Stimulated activated CD4-positive, alpha-beta T cell treated with anti-CD3 and anti-CD28 coated beads, Interleukin-4, amount 100 ng/mL, for 4 hours (primary cell): ENCODE results near the gene USP17L27.
A peak's percentile ranks its signal among the peaks of the same experiment; 100 is the strongest.
"Not testable (repeated sequence)": the region's sequence is repeated elsewhere in the genome, so short reads cannot be mapped to it uniquely, and the experiment has no call there.

Experiments
- DNase-seq, 2 experiments: peaks; one replicate each; pipeline ENCODE4 v3.0.0-alpha.2; 2020

Gene USP17L27, protein sequence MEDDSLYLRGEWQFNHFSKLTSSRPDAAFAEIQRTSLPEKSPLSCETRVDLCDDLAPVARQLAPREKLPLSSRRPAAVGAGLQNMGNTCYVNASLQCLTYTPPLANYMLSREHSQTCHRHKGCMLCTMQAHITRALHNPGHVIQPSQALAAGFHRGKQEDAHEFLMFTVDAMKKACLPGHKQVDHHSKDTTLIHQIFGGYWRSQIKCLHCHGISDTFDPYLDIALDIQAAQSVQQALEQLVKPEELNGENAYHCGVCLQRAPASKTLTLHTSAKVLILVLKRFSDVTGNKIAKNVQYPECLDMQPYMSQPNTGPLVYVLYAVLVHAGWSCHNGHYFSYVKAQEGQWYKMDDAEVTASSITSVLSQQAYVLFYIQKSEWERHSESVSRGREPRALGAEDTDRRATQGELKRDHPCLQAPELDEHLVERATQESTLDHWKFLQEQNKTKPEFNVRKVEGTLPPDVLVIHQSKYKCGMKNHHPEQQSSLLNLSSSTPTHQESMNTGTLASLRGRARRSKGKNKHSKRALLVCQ

DNA sequence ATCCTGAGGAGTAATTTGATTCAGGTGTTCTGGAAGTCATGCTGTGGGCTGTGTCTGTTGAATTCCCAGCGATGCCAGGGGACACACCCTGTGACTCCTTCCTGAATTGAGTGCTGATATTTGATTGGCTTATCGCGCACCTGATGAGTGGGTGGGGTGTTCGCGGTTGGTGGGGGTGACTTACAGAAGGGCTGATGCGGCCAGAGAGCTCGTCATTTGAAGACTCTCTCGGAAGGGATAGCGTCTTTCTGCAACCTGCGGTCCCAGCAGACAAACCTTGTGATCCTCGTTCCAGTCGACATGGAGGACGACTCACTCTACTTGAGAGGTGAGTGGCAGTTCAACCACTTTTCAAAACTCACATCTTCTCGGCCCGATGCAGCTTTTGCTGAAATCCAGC lies at the start of gene USP17L27:
Gene USP17L27 (plus strand): TSS at position 301 of the 400 bp plus-strand sequence. CDS start 0 bp downstream, at position 301.
- not testable (repeated sequence) for DNase-seq

DNA sequence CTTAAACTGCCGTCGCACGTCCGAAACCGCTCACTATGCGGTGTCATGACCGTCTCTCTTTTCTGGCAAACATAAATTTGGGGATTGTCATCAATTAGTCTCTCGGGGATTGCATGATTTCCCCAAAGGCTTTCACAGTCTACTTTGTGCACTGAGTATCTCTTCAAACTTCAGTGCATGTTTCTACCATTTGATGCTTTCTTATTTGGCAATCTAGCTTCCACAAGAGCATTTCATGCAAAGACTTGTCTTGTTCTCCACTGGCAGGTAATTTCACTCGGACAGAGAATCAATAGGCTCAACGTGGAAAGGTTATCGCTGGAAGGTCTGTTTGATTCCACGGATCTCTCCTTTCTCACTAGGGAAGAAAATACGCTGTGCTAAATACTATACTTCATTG lies 19.8 kb upstream of the USP17L27 start:
- DNase-seq: not testable (repeated sequence)

DNA sequence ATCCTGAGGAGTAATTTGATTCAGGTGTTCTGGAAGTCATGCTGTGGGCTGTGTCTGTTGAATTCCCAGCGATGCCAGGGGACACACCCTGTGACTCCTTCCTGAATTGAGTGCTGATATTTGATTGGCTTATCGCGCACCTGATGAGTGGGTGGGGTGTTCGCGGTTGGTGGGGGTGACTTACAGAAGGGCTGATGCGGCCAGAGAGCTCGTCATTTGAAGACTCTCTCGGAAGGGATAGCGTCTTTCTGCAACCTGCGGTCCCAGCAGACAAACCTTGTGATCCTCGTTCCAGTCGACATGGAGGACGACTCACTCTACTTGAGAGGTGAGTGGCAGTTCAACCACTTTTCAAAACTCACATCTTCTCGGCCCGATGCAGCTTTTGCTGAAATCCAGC lies 19.1 kb upstream of the USP17L27 start, which contains the start of gene USP17L24:
Gene USP17L24 (plus strand): TSS at position 301 of the 400 bp plus-strand sequence. CDS start 0 bp downstream, at position 301.
- not testable (repeated sequence) for DNase-seq

DNA sequence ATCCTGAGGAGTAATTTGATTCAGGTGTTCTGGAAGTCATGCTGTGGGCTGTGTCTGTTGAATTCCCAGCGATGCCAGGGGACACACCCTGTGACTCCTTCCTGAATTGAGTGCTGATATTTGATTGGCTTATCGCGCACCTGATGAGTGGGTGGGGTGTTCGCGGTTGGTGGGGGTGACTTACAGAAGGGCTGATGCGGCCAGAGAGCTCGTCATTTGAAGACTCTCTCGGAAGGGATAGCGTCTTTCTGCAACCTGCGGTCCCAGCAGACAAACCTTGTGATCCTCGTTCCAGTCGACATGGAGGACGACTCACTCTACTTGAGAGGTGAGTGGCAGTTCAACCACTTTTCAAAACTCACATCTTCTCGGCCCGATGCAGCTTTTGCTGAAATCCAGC lies 14.3 kb upstream of the USP17L27 start, which contains the start of gene USP17L25:
Gene USP17L25 (plus strand): TSS at position 301 of the 400 bp plus-strand sequence. CDS start 0 bp downstream, at position 301.
- DNase-seq: not testable (repeated sequence)

DNA sequence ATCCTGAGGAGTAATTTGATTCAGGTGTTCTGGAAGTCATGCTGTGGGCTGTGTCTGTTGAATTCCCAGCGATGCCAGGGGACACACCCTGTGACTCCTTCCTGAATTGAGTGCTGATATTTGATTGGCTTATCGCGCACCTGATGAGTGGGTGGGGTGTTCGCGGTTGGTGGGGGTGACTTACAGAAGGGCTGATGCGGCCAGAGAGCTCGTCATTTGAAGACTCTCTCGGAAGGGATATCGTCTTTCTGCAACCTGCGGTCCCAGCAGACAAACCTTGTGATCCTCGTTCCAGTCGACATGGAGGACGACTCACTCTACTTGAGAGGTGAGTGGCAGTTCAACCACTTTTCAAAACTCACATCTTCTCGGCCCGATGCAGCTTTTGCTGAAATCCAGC lies 9.6 kb upstream of the USP17L27 start, which contains the start of gene USP17L26:
Gene USP17L26 (plus strand): TSS at position 301 of the 400 bp plus-strand sequence. CDS start 0 bp downstream, at position 301.
- DNase-seq: not testable (repeated sequence)

DNA sequence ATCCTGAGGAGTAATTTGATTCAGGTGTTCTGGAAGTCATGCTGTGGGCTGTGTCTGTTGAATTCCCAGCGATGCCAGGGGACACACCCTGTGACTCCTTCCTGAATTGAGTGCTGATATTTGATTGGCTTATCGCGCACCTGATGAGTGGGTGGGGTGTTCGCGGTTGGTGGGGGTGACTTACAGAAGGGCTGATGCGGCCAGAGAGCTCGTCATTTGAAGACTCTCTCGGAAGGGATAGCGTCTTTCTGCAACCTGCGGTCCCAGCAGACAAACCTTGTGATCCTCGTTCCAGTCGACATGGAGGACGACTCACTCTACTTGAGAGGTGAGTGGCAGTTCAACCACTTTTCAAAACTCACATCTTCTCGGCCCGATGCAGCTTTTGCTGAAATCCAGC lies 4.8 kb upstream of the USP17L27 start, which contains the start of gene USP17L5:
Gene USP17L5 (plus strand): TSS at position 301 of the 400 bp plus-strand sequence. CDS start 0 bp downstream, at position 301.
- not testable (repeated sequence) for DNase-seq

DNA sequence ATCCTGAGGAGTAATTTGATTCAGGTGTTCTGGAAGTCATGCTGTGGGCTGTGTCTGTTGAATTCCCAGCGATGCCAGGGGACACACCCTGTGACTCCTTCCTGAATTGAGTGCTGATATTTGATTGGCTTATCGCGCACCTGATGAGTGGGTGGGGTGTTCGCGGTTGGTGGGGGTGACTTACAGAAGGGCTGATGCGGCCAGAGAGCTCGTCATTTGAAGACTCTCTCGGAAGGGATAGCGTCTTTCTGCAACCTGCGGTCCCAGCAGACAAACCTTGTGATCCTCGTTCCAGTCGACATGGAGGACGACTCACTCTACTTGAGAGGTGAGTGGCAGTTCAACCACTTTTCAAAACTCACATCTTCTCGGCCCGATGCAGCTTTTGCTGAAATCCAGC lies 4.6 kb downstream of the USP17L27 start, which contains the start of gene USP17L28:
Gene USP17L28 (plus strand): TSS at position 301 of the 400 bp plus-strand sequence. CDS start 0 bp downstream, at position 301.
- DNase-seq: not testable (repeated sequence)

DNA sequence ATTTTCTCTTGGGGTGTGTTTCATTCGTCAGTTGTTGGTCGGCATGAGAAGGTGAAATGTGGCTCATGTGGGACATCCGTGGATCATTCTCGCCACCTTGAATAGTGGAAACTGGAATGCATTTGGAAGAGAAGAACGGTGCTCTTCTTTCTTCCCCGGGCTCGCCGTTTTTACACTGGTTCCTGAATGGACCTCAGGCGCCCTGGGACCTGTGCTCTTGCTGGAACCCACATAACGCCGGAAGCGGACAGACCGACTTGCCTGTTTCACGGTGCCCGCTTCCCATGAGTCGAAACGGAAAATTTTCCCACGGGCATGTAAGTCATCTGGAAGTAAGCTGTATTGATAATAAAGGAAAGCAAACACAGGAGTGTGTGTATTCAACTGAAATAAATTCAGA lies 6.9 kb downstream of the USP17L27 start:
- DNase-seq: not testable (repeated sequence)

DNA sequence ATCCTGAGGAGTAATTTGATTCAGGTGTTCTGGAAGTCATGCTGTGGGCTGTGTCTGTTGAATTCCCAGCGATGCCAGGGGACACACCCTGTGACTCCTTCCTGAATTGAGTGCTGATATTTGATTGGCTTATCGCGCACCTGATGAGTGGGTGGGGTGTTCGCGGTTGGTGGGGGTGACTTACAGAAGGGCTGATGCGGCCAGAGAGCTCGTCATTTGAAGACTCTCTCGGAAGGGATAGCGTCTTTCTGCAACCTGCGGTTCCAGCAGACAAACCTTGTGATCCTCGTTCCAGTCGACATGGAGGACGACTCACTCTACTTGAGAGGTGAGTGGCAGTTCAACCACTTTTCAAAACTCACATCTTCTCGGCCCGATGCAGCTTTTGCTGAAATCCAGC lies 9.4 kb downstream of the USP17L27 start, which contains the start of gene USP17L29:
Gene USP17L29 (plus strand): TSS at position 301 of the 400 bp plus-strand sequence. CDS start 0 bp downstream, at position 301.
- not testable (repeated sequence) for DNase-seq

DNA sequence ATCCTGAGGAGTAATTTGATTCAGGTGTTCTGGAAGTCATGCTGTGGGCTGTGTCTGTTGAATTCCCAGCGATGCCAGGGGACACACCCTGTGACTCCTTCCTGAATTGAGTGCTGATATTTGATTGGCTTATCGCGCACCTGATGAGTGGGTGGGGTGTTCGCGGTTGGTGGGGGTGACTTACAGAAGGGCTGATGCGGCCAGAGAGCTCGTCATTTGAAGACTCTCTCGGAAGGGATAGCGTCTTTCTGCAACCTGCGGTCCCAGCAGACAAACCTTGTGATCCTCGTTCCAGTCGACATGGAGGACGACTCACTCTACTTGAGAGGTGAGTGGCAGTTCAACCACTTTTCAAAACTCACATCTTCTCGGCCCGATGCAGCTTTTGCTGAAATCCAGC lies 18.9 kb downstream of the USP17L27 start, which contains the start of gene USP17L30:
Gene USP17L30 (plus strand): TSS at position 301 of the 400 bp plus-strand sequence. CDS start 0 bp downstream, at position 301.
- not testable (repeated sequence) for DNase-seq

DNA sequence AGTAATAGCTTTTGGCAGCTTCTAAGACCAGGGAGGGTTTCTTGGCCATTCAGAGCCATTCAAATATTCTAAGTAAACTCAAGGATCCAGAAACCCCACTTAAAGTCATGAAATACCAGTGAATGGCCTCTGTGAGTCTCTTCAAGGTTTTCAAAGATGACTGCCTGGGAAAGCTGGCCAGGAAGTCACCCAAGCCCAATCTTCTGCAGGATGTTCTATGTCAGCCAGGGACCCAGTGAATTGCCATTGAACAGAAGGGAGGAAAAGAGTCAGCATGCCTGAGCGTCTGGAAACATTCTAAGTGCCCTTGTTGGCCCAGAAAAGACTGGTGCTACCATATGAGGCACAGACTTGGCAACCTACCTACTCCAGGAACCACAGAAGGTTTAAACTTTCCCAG lies 35.9 kb downstream of the USP17L27 start:
- not testable (repeated sequence) for DNase-seq

DNA sequence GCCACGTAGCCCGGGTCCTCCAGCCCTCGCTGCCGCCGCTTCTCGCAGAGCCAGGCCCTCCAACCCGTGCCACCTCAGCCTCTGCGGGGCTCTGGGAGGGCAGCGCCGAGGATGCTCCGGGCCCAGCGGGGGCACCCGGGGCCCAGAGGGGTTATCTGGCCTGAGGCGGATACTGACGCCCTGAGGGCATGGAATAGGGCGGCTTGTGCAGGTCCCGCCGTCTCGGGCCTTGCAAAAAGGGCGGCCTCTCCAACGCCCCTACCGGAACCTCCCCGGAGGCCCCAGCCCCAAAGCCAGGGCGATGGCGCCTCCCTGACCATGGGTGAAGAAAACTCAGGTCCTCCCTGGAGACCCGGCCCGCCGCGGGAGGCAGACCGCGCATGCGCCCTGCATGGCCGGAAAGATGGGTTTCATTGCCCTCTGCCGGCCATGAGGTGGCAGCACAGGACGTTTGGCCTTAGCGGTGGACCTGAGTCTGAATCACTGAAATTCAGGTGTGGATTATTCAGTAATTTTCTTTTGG lies 37.1 kb downstream of the USP17L27 start:
- DNase-seq: peak; percentile 46 to 60

DNA sequence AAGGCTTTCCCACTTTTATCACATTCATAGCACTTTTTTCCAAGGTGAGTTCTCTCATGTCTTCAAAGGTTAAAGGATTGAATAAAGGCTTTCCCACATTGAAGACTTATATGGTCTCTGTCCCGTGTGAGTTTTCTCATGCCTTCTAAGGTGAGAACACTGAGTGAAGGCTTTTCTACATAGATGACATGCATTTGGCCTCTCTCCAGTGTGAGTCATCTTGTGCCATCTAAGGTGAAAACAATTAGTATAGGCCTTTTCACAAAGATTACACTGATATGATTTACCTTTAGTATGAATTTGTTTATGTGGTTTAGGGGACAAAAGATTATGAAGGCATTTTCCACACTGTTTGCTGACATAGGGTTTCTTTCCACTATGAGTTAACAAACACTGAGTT lies 40.2 kb downstream of the USP17L27 start:
- no peak for DNase-seq

DNA sequence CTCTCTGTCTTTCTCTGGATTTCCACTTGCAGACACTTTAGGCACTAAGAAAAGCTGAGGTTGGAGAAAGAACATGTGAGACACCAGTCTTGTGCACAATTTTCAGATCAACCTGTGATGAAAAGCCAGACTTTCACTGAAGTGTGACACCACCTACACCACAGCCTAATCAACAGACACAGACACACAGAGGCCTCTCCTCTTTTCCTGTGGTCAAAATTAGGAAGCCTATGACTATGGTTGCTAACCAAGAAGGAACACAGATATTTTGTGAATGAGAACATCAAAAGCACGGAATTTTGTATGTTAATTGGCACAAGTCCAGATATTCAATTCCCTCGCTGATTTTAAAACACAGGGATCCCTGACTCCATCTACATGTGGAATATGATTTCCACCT lies 45.1 kb downstream of the USP17L27 start:
- not testable (repeated sequence) for DNase-seq
